ENCODE results near the gene OR10H4. TPM values are rescaled to one million over a fixed set of nuclear protein-coding genes. Genes with fewer than 3 reads are reported as not detected.

Gene OR10H4
- polyA plus RNA-seq, 1 donor (not counting 4 experiments of a cell fraction or from before 2014, with no cell fraction given) = not detected

DNA sequence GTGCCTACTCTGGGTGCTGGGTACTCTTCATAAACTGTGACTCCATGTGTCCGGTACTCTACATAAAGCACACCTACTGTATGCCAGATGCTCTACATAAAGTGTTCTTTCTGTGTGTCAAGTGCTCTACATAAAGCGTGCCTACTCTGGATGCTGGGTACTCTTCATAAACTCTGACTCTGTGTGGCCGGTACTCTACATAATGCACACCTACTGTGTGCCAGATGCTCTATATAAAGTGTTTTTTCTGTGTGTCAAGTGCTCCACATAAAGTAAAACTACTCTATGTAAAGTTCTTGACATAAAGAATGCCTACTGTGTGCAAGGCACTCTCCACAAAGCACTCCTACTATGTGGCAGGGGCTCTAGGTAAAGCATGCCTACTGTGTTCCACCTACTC, 12.6 kb upstream of the OR10H4 start:
- no peak for DNase-seq (ENCODE audit: low read depth, low spot score)
- dilution Hi-C loops (cut with MboI; ENCODE audit: extremely low pct_ligation_motif_present, low sequenced_read_pairs) = no loop called here

DNA sequence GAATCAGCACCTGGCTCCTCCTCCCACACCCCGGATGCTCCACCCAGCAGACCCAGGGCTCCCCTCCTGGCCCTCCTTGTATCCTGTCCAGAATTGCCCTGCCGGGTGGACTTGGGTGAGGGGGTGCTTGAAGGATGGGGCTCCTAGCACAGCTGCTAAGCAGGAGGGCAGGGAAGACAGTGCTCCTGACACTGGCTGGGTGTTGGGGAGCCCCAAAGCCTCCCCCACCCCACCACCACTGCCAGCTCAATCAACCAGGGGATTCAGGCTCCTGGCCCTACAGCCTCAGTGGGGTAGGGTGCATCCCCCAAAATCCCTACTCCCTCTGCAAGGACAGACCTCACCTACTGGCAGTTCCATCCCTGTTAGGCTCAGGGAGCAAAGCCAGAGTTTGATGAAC, 11.9 kb upstream of the OR10H4 start:
- dilution Hi-C loops (cut with MboI; ENCODE audit: extremely low pct_ligation_motif_present, low sequenced_read_pairs) = no loop called here
- no peaks in the 10 kb centered on the region for H3K9me3 ChIP-seq (ENCODE audit: control insufficient read depth, low read depth, low read length)
- H2AFZ ChIP-seq (ENCODE audit: control insufficient read depth, low read length) = no peak overlapping the region
- H3K27me3 ChIP-seq (ENCODE audit: control insufficient read depth, extremely low read depth, insufficient read depth, low read length) = no peaks in the 10 kb centered on the region
- no peaks in the 10 kb centered on the region for H4K20me1 ChIP-seq (ENCODE audit: control insufficient read depth, extremely low read depth, insufficient read depth, low read length)
- no peak overlapping the region for H3K4me2 ChIP-seq (ENCODE audit: control insufficient read depth, extremely low read depth, insufficient read depth, low read depth, low read length)
- no peak overlapping the region for H3K4me3 ChIP-seq (ENCODE audit: control insufficient read depth in 2 of 3, extremely low read depth in 1 of 3, insufficient read depth in 2 of 3, low read depth in 1 of 3, low read length in 3 of 3)
- H3K36me3 ChIP-seq (ENCODE audit: control insufficient read depth in 2 of 2, extremely low read depth in 1 of 2, insufficient read depth in 2 of 2, low read length in 2 of 2) = no peaks in the 10 kb centered on the region
- no peaks in the 10 kb centered on the region for H3K79me2 ChIP-seq (ENCODE audit: control insufficient read depth, insufficient read depth, low read length)
- H3K9ac ChIP-seq (ENCODE audit: control insufficient read depth, extremely low read depth, insufficient read depth, low read length) = no peak overlapping the region
- H3K4me1 ChIP-seq (ENCODE audit: control insufficient read depth, extremely low read depth, insufficient read depth, low read length) = peaks cover 15% of the 10 kb centered on the region
- FAIRE-seq (no peak), DNase-seq (ENCODE audit: low read depth, low spot score) (no peak)
- H3K9me1 ChIP-seq (ENCODE audit: control insufficient read depth, extremely low read depth, insufficient read depth, low read length) = peaks cover 2% of the 10 kb centered on the region
- H3K27ac ChIP-seq (ENCODE audit: control insufficient read depth, insufficient read depth, low read length) = no peak overlapping the region
- TF ChIP-seq, protein P1, sequence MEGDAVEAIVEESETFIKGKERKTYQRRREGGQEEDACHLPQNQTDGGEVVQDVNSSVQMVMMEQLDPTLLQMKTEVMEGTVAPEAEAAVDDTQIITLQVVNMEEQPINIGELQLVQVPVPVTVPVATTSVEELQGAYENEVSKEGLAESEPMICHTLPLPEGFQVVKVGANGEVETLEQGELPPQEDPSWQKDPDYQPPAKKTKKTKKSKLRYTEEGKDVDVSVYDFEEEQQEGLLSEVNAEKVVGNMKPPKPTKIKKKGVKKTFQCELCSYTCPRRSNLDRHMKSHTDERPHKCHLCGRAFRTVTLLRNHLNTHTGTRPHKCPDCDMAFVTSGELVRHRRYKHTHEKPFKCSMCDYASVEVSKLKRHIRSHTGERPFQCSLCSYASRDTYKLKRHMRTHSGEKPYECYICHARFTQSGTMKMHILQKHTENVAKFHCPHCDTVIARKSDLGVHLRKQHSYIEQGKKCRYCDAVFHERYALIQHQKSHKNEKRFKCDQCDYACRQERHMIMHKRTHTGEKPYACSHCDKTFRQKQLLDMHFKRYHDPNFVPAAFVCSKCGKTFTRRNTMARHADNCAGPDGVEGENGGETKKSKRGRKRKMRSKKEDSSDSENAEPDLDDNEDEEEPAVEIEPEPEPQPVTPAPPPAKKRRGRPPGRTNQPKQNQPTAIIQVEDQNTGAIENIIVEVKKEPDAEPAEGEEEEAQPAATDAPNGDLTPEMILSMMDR (optimal IDR thresholded peaks at IDR 0.05 in 1 of 3, IDR thresholded peaks at IDR 0.05 in 1 of 3, conservative IDR thresholded peaks at IDR 0.05 in 1 of 3; ENCODE audit: extremely low read depth in 1 of 3, insufficient read depth in 2 of 3, low read length in 3 of 3) = no peak
- no peak for TF ChIP-seq EZH2 (IDR thresholded peaks at IDR 0.05; ENCODE audit: low read length)

More for the DNA sequence above, 12.6 kb upstream of the OR10H4 start:
- Histone ChIP-seq H3K4me2 (ENCODE audit: control insufficient read depth, extremely low read depth, insufficient read depth, low read depth, low read length) (no peak overlapping the region), H2AFZ (ENCODE audit: control insufficient read depth, low read length) (no peak overlapping the region), H3K36me3 (ENCODE audit: control insufficient read depth in 2 of 2, extremely low read depth in 1 of 2, insufficient read depth in 2 of 2, low read length in 2 of 2) (no peaks in the 10 kb centered on the region), H3K9me1 (ENCODE audit: control insufficient read depth, extremely low read depth, insufficient read depth, low read length) (peaks cover 2% of the 10 kb centered on the region), H3K9me3 (ENCODE audit: control insufficient read depth, low read depth, low read length) (no peaks in the 10 kb centered on the region), H3K27me3 (ENCODE audit: control insufficient read depth, extremely low read depth, insufficient read depth, low read length) (no peaks in the 10 kb centered on the region), H3K79me2 (ENCODE audit: control insufficient read depth, insufficient read depth, low read length) (no peaks in the 10 kb centered on the region), H4K20me1 (ENCODE audit: control insufficient read depth, extremely low read depth, insufficient read depth, low read length) (no peaks in the 10 kb centered on the region), H3K4me1 (ENCODE audit: control insufficient read depth, extremely low read depth, insufficient read depth, low read length) (peaks cover 15% of the 10 kb centered on the region), H3K27ac (ENCODE audit: control insufficient read depth, insufficient read depth, low read length) (no peak overlapping the region), H3K4me3 (ENCODE audit: control insufficient read depth in 2 of 3, extremely low read depth in 1 of 3, insufficient read depth in 2 of 3, low read depth in 1 of 3, low read length in 3 of 3) (no peak overlapping the region), H3K9ac (ENCODE audit: control insufficient read depth, extremely low read depth, insufficient read depth, low read length) (no peak overlapping the region)
- FAIRE-seq = no peak
- no peak for TF ChIP-seq EZH2 (IDR thresholded peaks at IDR 0.05; ENCODE audit: low read length)
- TF ChIP-seq, protein P1 (optimal IDR thresholded peaks at IDR 0.05 in 1 of 3, IDR thresholded peaks at IDR 0.05 in 1 of 3, conservative IDR thresholded peaks at IDR 0.05 in 1 of 3; ENCODE audit: extremely low read depth in 1 of 3, insufficient read depth in 2 of 3, low read length in 3 of 3) = no peak

Data from keratinocyte (primary cell).